Caco-2 (cell line): ENCODE results near the gene ABLIM2. TPM values are rescaled to one million over a fixed set of nuclear protein-coding genes. Genes with fewer than 3 reads are reported as not detected.

Experiments
- BruUV-seq: library from RNA; stranded (reverse); fragments of 400-500 nt; replicated peaks from 2 replicates; lab custom pipeline; 2021; lab: Mats Ljungman, UMichigan
- CTCF ChIA-PET: fragments of 300-600 bp; sonication (Branson Sonifier 250); formaldehyde crosslinking; loops from one replicate; lab custom pipeline; 2022; ENCODE audit warnings: antibody characterized with exemption; lab: Charles Lee
- POLR2A ChIA-PET: fragments of 300-600 bp; sonication (Branson Sonifier 250); formaldehyde crosslinking; loops from one replicate; lab custom pipeline; 2022; ENCODE audit warnings: antibody characterized with exemption; lab: Charles Lee
- DNase-seq, 2 experiments: peaks; one replicate each; pipeline versions ENCODE4 v3.0.0 to v3.0.0-alpha.2; 2020 to 2022
- H3K27me3 ChIP-seq: replicated peaks from 2 replicates; pipeline ENCODE4 v1.6.0; 2011; ENCODE audit warnings: low read length; ENCODE audit not compliant: control insufficient read depth, insufficient read depth
- H3K36me3 ChIP-seq: 2 replicates; pipeline ENCODE4 v1.5.1; 2011; ENCODE audit warnings: low read length; ENCODE audit not compliant: control insufficient read depth, insufficient read depth
- H3K4me1 ChIP-seq: fragments of 250-450 bp; sonication (Bioruptor Pico); 2 replicates; pipeline ENCODE4 v1.5.1; 2020; ENCODE audit warnings: mild to moderate bottlenecking
- H3K4me3 ChIP-seq: 2 replicates; pipeline ENCODE4 v1.5.1; 2011; ENCODE audit warnings: low read depth, mild to moderate bottlenecking, control low read depth, low read length
- H3K9me3 ChIP-seq: fragments of 250-450 bp; sonication (Bioruptor Pico); 2 replicates; pipeline ENCODE4 v1.5.1; 2020; ENCODE audit warnings: mild to moderate bottlenecking, moderate library complexity
- H3K27ac Mint-ChIP-seq: one replicate; pipeline ENCODE4 v1.8.0; 2022; ENCODE audit warnings: mixed read lengths; ENCODE audit not compliant: unreplicated experiment
- H3K27me3 Mint-ChIP-seq: one replicate; pipeline ENCODE4 v1.8.0; 2022; ENCODE audit warnings: mixed read lengths; ENCODE audit not compliant: insufficient read depth, unreplicated experiment
- H3K36me3 Mint-ChIP-seq: one replicate; pipeline ENCODE4 v1.8.0; 2022; ENCODE audit warnings: mild to moderate bottlenecking, mixed read lengths; ENCODE audit not compliant: insufficient read depth, unreplicated experiment
- H3K4me1 Mint-ChIP-seq: one replicate; pipeline ENCODE4 v1.8.0; 2022; ENCODE audit warnings: low read depth, mixed read lengths; ENCODE audit not compliant: unreplicated experiment
- H3K4me3 Mint-ChIP-seq: one replicate; pipeline ENCODE4 v1.8.0; 2022; ENCODE audit warnings: mild to moderate bottlenecking, moderate library complexity, mixed read lengths; ENCODE audit not compliant: unreplicated experiment
- H3K9me3 Mint-ChIP-seq: one replicate; pipeline ENCODE4 v1.8.0; 2022; ENCODE audit warnings: mixed read lengths; ENCODE audit not compliant: unreplicated experiment
- CTCF ChIP-seq, 2 experiments: fragments of 200-600 bp in 1 of 2; IDR thresholded peaks; 1 replicate in 1 of 2; 2 replicates in 1 of 2; pipeline versions ENCODE4 v1.5.1 to v1.8.0; 2011 to 2022; ENCODE audit warnings: antibody characterized with exemption in 1 of 2, control low read depth in 1 of 2, inconsistent platforms in 1 of 2, low read depth in 1 of 2, low read length in 1 of 2, mild to moderate bottlenecking in 1 of 2, moderate library complexity in 1 of 2; ENCODE audit not compliant: insufficient read depth in 1 of 2, severe bottlenecking in 1 of 2, unreplicated experiment in 1 of 2
- intact Hi-C: fragments of 100-400 bp; cut with micrococcal nuclease; formaldehyde crosslinking; loops from one replicate; pipeline ENCODE4 v1.10.0; 2022; ENCODE audit not compliant: unreplicated experiment
- total RNA-seq: library from RNA; stranded (reverse); gene quantifications from 2 replicates; pipeline ENCODE4 v1.2.3, GENCODE V29; 2022

The ABLIM2 gene
- total RNA-seq, 1 experiment from 2014 or later: 0.23 TPM

- ChIA-PET CTCF (no interaction called here), POLR2A (no interaction called here)
- Mint-ChIP-seq H3K36me3 (peaks cover 14% of the 10 kb centered on the region), H3K4me3 (no peak overlapping the region), H3K4me1 (peaks cover 42% of the 10 kb centered on the region), H3K27ac (peak overlapping the region; percentile 28), H3K27me3 (no peaks in the 10 kb centered on the region), H3K9me3 (peaks cover 8% of the 10 kb centered on the region)
- intact Hi-C loops: no loop called here
- TF ChIP-seq CTCF (IDR thresholded peaks at IDR 0.05; ENCODE audit: insufficient read depth in 1 of 2, low read depth in 1 of 2, low read length in 1 of 2, severe bottlenecking in 1 of 2, unreplicated experiment in 1 of 2): no peak
- 0 out of 2 replicates have a peak, but pooled peaks cover 4% of the 10 kb centered on the region for H3K9me3 ChIP-seq
- H3K27me3 ChIP-seq: no peaks in the 10 kb centered on the region
- DNase-seq: no peak
- H3K36me3 ChIP-seq: no peaks in the 10 kb centered on the region
- no peak overlapping the region for H3K4me3 ChIP-seq
- peaks cover 47% of the 10 kb centered on the region for H3K4me1 ChIP-seq
- BruUV-seq: no TSS peak
Measured at GRCh38 chr4:7976634-7977033, 182.0 kb downstream of the ABLIM2 start.

GRCh38 chr4:7976025-7976424, 182.6 kb downstream of the ABLIM2 start:
- no peak for DNase-seq
- ChIA-PET CTCF (no interaction called here), POLR2A (no interaction called here)
- Histone ChIP-seq H3K4me3 (no peak overlapping the region), H3K27me3 (no peaks in the 10 kb centered on the region), H3K4me1 (peaks cover 53% of the 10 kb centered on the region), H3K36me3 (no peaks in the 10 kb centered on the region), H3K9me3 (0 out of 2 replicates have a peak, but pooled peaks cover under 1% of the 10 kb centered on the region)
- peaks cover 2% of the 10 kb centered on the region for H3K9me3 Mint-ChIP-seq
- no TSS peak for BruUV-seq
- H3K27ac Mint-ChIP-seq: no peak overlapping the region
- TF ChIP-seq CTCF (IDR thresholded peaks at IDR 0.05; ENCODE audit: insufficient read depth in 1 of 2, low read depth in 1 of 2, low read length in 1 of 2, severe bottlenecking in 1 of 2, unreplicated experiment in 1 of 2): no peak
- no peaks in the 10 kb centered on the region for H3K27me3 Mint-ChIP-seq
- intact Hi-C loops: no loop called here
- H3K4me3 Mint-ChIP-seq: no peak overlapping the region
- peaks cover 44% of the 10 kb centered on the region for H3K4me1 Mint-ChIP-seq
- H3K36me3 Mint-ChIP-seq: peaks cover 14% of the 10 kb centered on the region

- Histone ChIP-seq H3K4me1 (peaks cover 62% of the 10 kb centered on the region), H3K27me3 (no peaks in the 10 kb centered on the region), H3K4me3 (no peak overlapping the region), H3K9me3 (no peaks in the 10 kb centered on the region), H3K36me3 (no peaks in the 10 kb centered on the region)
- intact Hi-C loops: no loop called here
- no peak overlapping the region for H3K27ac Mint-ChIP-seq
- H3K36me3 Mint-ChIP-seq: peaks cover 20% of the 10 kb centered on the region
- no peaks in the 10 kb centered on the region for H3K27me3 Mint-ChIP-seq
- H3K4me3 Mint-ChIP-seq: no peak overlapping the region
- no peak for TF ChIP-seq CTCF (IDR thresholded peaks at IDR 0.05; ENCODE audit: insufficient read depth in 1 of 2, low read depth in 1 of 2, low read length in 1 of 2, severe bottlenecking in 1 of 2, unreplicated experiment in 1 of 2)
- peaks cover 51% of the 10 kb centered on the region for H3K4me1 Mint-ChIP-seq
- no peak for DNase-seq
- POLR2A ChIA-PET: no interaction called here
- no TSS peak for BruUV-seq
- H3K9me3 Mint-ChIP-seq: no peaks in the 10 kb centered on the region
- CTCF ChIA-PET: no interaction called here
Measured at GRCh38 chr4:7974425-7974824, 184.2 kb downstream of the ABLIM2 start.
